ENCODE data around the gene OR1A2. TPM values are rescaled to one million over a fixed set of nuclear protein-coding genes. Genes with fewer than 3 reads are reported as not detected.

The OR1A2 gene
- not detected in 2 replicates for total RNA-seq

DNA sequence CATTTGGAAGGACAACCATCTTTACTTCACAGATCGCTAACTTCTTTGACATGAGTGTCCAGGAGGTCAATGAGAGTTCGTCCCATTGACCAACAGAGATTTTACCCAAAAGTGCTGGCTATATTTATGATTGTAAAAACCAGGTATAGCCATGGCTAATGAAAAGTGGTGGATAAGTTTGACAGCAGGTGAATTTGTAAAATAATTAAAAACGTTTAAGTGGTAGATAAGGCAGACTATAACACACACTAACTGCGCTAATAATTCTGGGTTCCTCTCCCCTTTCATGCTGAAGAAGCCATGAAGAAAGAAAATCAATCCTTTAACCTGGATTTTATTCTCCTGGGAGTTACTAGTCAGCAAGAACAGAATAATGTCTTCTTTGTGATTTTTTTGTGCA is at the start of gene OR1A2:
OR1A2 (plus strand) TSS at position 301 of the 400 bp plus-strand sequence; CDS start at position 301, 0 bp downstream.

GRCh38 chr17:3207367-3207766 is 10.0 kb downstream of the OR1A2 start, which contains the start of gene OR1A1:
OR1A1 (plus strand) TSS chr17:3207667; CDS start chr17:3215621, 7,954 bp downstream.

Other genes with a start within 250 kb of the OR1A2 start
- gene OR1D5, start 133.9 kb upstream of the OR1A2 start, total RNA-seq = not detected in 2 replicates
- not detected in 2 replicates for gene OR1D2, start 93.1 kb upstream of the OR1A2 start, total RNA-seq
- not detected in 2 replicates for gene OR1G1, start 70.0 kb upstream of the OR1A2 start, total RNA-seq
- not detected in 2 replicates for gene OR1A1, start 10.1 kb downstream of the OR1A2 start, total RNA-seq
- gene OR3A1, start 100.8 kb downstream of the OR1A2 start, total RNA-seq = not detected in 2 replicates
- not detected in 2 replicates for gene OR3A2, start 188.8 kb downstream of the OR1A2 start, total RNA-seq
- gene OR1E1, start 200.9 kb downstream of the OR1A2 start, total RNA-seq = not detected in 2 replicates
- not detected in 2 replicates for gene OR3A3, start 213.9 kb downstream of the OR1A2 start, total RNA-seq
- not detected in 2 replicates for gene OR1E2, start 236.3 kb downstream of the OR1A2 start, total RNA-seq